ENCODE results near the gene ZNF697.

DNA sequence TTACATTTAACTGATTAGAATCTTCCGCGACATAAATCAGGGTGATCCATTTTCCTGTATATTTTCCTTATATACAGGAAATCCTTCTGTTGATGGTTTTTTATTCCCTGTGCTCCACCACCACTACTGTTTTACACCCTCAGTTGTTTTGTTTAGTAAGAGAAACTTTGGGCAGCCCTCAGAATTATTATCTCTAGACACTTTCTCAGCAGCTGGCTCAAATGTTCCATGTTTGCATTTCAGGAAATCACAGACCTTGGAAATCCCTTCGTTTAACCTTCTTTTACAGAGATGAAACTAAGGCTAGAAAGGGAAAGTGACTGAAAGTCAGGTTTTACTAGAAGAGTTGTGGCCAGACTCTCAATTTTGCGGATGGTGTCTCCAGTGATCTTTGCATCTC lies 15.2 kb downstream of the ZNF697 start:
- TF ChIP-seq, protein P1, sequence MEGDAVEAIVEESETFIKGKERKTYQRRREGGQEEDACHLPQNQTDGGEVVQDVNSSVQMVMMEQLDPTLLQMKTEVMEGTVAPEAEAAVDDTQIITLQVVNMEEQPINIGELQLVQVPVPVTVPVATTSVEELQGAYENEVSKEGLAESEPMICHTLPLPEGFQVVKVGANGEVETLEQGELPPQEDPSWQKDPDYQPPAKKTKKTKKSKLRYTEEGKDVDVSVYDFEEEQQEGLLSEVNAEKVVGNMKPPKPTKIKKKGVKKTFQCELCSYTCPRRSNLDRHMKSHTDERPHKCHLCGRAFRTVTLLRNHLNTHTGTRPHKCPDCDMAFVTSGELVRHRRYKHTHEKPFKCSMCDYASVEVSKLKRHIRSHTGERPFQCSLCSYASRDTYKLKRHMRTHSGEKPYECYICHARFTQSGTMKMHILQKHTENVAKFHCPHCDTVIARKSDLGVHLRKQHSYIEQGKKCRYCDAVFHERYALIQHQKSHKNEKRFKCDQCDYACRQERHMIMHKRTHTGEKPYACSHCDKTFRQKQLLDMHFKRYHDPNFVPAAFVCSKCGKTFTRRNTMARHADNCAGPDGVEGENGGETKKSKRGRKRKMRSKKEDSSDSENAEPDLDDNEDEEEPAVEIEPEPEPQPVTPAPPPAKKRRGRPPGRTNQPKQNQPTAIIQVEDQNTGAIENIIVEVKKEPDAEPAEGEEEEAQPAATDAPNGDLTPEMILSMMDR (IDR thresholded peaks at IDR 0.05), result no peak
- no peak for TF ChIP-seq POLR2A (IDR thresholded peaks at IDR 0.05)

Data from thyroid gland (tissue), 4 donors.